ENCODE results near the gene CERS6.

The CERS6 gene

GRCh38 chr2:168528016-168528415 lies 71.9 kb downstream of the CERS6 start:
- no peak overlapping the region for H3K4me3 ChIP-seq (ENCODE audit: low read depth, low read length)
- TF ChIP-seq CTCF (IDR thresholded peaks at IDR 0.05; ENCODE audit: low read depth, low read length): no peak

GRCh38 chr2:168528469-168528868 lies 72.4 kb downstream of the CERS6 start:
- no peak for TF ChIP-seq CTCF (IDR thresholded peaks at IDR 0.05; ENCODE audit: low read depth, low read length)
- no peak overlapping the region for H3K4me3 ChIP-seq (ENCODE audit: low read depth, low read length)

- TF ChIP-seq CTCF (IDR thresholded peaks at IDR 0.05; ENCODE audit: low read depth, low read length): no peak
- no peak overlapping the region for H3K4me3 ChIP-seq (ENCODE audit: low read depth, low read length)
These were observed 73.2 kb downstream of the CERS6 start for GRCh38 chr2:168529054-168529833.

GRCh38 chr2:168529900-168530561 lies 74.0 kb downstream of the CERS6 start:
- H3K4me3 ChIP-seq (ENCODE audit: low read depth, low read length): no peak overlapping the region
- no peak for TF ChIP-seq CTCF (IDR thresholded peaks at IDR 0.05; ENCODE audit: low read depth, low read length)

- H3K4me3 ChIP-seq (ENCODE audit: low read depth, low read length): no peak overlapping the region
- TF ChIP-seq CTCF (IDR thresholded peaks at IDR 0.05; ENCODE audit: low read depth, low read length): no peak
These were observed 75.0 kb downstream of the CERS6 start for GRCh38 chr2:168530982-168531622.

GRCh38 chr2:168534926-168535325 lies 78.9 kb downstream of the CERS6 start:
- no peak overlapping the region for H3K4me3 ChIP-seq (ENCODE audit: low read depth, low read length)

More at GRCh38 chr2:168534926-168535325, 78.9 kb downstream of the CERS6 start:
- no peak for TF ChIP-seq CTCF (IDR thresholded peaks at IDR 0.05; ENCODE audit: low read depth, low read length)

Data from WI38 (cell line).